Activated T-helper 1 cell treated with anti-CD3 and anti-CD28 coated beads, Interleukin-12 subunit alpha, Interleukin-12 subunit beta, Interleukin-2, Interleukin-4 antibody, amounts not matched to agents 30 ng/mL and 10 ng/mL and 1 ng/mL, durations not matched to agents 14 hours and 24 hours and 36 hours (primary cell): Measurements from ENCODE around the gene EXOC3. TPM values are rescaled to one million over a fixed set of nuclear protein-coding genes. Genes with fewer than 3 reads are reported as not detected.

Experiments used
- DNase-seq: peaks from one replicate; pipeline ENCODE4 v3.0.0; 2021; ENCODE audit warnings: low spot score
- H3K27ac Mint-ChIP-seq: one replicate; pipeline ENCODE4 v1.8.0; 2021; ENCODE audit warnings: mild to moderate bottlenecking, mixed read lengths
- H3K27me3 Mint-ChIP-seq: one replicate; pipeline ENCODE4 v1.8.0; 2022; ENCODE audit warnings: mild to moderate bottlenecking, moderate library complexity, mixed read lengths; ENCODE audit not compliant: insufficient read depth
- H3K36me3 Mint-ChIP-seq: one replicate; pipeline ENCODE4 v1.8.0; 2021; ENCODE audit warnings: low read depth, mixed read lengths
- H3K4me1 Mint-ChIP-seq: one replicate; pipeline ENCODE4 v1.8.0; 2021; ENCODE audit warnings: low read depth, mixed read lengths
- H3K4me3 Mint-ChIP-seq: one replicate; pipeline ENCODE4 v1.8.0; 2021; ENCODE audit warnings: mild to moderate bottlenecking, moderate library complexity, mixed read lengths
- H3K9me3 Mint-ChIP-seq: one replicate; pipeline ENCODE4 v1.8.0; 2021; ENCODE audit warnings: mixed read lengths
- intact Hi-C: fragments of 100-400 bp; cut with micrococcal nuclease; formaldehyde crosslinking; loops from one replicate; pipeline ENCODE4 v1.15.1; 2024
- total RNA-seq: library from RNA; stranded (reverse); gene quantifications from 2 replicates; pipeline ENCODE4 v1.2.3, GENCODE V29; 2022

The EXOC3 gene
- total RNA-seq, 1 donor from 2014 or later = 59.6 TPM

DNA sequence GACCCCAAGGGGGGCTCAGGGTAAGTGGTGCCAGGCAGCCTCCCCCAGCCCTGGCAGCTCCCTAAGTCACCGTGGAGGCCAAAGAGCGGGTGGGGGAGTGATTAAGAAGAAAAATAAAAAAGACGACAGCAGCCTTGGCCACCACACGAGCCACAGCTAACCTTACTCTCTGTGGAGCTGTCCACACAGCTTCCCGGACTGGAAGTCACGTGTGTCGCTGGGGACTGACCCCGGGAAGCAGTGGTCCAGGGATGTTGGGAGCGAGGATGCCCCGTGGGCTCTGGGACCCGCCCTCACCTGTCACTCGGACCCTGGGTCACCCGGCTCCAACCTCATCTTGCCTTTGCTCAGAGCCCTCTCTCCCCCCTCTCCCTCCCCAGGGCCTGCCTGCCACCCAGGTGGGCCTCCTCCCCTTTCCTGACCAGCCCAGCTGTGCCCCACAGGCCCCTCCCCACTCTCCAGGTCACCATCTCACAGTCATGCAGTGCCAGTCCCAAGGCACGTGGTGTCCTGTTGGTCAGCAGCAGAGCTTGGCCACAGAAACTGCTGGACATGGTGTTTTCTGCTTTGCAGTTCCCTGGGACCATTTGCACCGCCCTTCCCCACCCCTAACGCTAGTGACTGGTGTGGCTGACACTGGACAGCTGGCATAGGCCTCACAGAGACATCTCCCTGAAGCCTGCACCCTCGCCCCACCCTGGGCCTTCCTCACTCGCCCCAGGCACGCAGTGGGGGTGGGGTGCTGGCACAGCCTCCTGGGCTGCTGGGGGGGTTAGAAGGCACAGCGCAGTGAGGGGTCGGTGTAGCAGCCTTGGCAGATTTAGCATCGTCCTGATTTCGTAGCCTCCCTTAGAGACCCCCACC is 9.8 kb upstream of the EXOC3 start:
- DNase-seq = no peak
- H3K27me3 Mint-ChIP-seq = no peaks in the 10 kb centered on the region
- H3K36me3 Mint-ChIP-seq = peaks cover 2% of the 10 kb centered on the region
- no peak overlapping the region for H3K27ac Mint-ChIP-seq
- no peaks in the 10 kb centered on the region for H3K4me1 Mint-ChIP-seq
- intact Hi-C loops = loop anchor here (1.0 kb wide), 1 partner anchor 112 kb away; the partner anchor contains the start of gene AHRR
- no peak overlapping the region for H3K4me3 Mint-ChIP-seq
- H3K9me3 Mint-ChIP-seq = no peaks in the 10 kb centered on the region

DNA sequence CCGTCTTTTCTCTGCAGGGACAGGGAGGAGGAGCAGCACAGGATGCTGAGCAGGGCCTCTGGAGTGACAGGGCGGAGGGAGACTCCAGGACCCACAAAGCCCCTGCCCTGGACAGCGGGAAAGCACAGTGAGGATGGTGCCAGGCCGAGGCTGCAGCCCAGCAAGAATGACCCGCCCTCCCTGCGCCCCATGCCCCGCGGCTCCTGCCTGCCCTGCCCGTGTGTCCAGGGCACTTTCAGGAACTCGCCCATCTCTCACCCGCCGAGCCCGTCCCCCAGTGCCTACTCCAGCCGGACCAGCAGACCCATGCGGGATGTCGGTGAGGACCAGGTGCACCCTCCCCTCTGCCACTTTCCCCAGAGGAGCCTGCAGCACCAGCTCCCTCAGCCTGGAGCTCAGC is 9.1 kb upstream of the EXOC3 start:
- H3K4me1 Mint-ChIP-seq = no peaks in the 10 kb centered on the region
- no peak overlapping the region for H3K4me3 Mint-ChIP-seq
- no peaks in the 10 kb centered on the region for H3K27me3 Mint-ChIP-seq
- H3K27ac Mint-ChIP-seq = no peak overlapping the region
- intact Hi-C loops = no loop called here
- peaks cover 2% of the 10 kb centered on the region for H3K36me3 Mint-ChIP-seq
- H3K9me3 Mint-ChIP-seq = no peaks in the 10 kb centered on the region
- DNase-seq = no peak

DNA sequence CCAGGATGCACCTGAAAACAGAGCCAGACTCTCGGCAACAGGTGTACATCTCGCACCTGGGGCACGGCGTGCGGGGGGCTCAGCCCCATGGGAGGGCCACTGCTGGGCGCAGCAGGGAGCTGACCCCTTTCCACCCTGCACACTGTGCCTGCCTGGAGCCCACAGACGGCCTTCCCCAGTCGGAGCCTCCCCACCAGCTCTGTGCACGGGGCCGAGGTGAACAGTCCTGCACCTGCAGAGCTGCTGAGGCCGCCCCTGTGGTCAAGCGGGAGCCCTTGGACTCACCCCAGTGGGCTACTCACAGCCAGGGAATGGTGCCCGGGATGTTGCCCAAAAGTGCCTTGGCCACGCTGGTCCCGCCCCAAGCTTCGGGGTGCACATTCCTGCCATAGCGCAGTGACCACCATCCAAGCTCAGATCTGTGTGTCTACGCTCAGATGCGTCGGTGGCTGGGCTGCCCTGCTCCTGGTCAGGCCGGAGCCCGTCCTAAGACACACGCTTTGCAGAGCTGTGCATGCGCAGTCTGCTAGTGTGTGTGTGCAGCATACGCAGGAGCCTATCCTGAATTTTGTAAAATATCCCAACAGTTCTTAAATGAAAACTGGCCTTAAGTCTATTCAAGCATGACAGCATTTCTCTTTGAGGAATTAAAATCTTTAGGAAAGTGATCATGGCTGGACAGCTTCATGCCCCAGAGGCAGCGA is 8.4 kb upstream of the EXOC3 start:
- no peak for DNase-seq
- H3K4me1 Mint-ChIP-seq = no peaks in the 10 kb centered on the region
- H3K4me3 Mint-ChIP-seq = no peak overlapping the region
- no peaks in the 10 kb centered on the region for H3K9me3 Mint-ChIP-seq
- H3K36me3 Mint-ChIP-seq = no peaks in the 10 kb centered on the region
- no peaks in the 10 kb centered on the region for H3K27me3 Mint-ChIP-seq
- no peak overlapping the region for H3K27ac Mint-ChIP-seq
- intact Hi-C loops = no loop called here

DNA sequence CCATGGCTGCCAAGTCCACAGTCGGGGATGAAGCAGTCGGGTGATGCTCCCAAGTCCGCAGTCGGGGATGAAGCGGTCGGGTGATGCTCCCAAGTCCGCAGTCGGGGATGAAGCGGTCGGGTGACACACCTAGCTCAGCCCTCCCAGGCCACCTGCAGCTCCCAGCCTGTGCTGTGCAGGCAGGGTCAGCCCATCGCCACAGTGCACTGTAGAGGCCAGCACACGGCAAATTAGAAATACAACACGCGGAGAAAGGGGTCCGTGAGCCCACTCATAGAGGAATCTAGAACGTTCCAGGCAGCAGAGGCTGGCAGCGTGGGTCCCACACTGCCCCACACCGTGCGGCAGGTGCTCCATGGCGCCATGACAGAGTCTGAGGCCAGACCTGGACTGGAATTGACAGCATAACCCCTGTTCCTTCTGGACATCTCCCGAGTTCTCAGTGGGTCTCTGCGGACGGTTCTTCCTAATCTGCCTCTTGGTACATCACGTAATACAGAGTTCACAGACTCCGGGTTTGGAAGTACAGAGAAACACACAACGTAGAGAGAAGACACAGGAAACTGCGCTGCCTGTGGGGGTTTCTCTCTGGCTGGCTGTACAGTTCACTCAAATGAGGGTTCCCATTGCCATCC is 7.7 kb upstream of the EXOC3 start:
- Mint-ChIP-seq H3K27ac (no peak overlapping the region), H3K4me1 (no peaks in the 10 kb centered on the region), H3K9me3 (no peaks in the 10 kb centered on the region), H3K4me3 (no peak overlapping the region), H3K36me3 (no peaks in the 10 kb centered on the region), H3K27me3 (no peaks in the 10 kb centered on the region)
- intact Hi-C loops = no loop called here
- DNase-seq = no peak

DNA sequence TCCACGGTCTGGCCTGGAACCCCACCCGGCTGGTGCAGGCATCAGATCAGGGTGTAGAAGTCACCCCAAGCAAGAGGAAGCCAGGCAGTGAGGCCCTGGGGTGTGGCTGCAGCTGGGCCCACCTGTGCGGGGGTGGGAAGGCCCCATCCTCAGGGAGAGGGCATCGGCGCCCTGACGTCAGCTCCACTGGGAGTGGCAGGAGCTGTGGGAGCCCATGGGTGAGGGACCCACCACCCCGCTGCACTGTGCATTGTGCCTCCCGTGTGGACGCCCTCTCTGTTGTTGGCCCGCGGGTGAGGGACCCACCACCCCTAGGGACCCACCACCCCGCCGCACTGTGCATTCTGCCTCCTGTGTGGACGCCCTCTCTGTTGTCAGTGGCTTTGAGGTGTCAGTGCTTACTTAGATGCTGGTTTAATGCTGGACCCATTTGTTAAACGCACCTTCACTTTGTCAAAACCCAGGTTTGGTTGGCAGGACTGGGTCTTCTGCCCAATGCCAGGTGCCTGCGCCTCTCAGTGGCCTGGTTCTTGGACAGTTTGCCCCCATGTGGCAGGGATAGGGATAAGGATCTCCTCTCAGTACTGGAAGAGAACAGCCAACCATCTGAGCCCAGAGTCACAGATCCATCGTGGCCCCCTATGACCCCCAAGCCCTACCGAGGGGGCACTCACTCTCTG is 6.9 kb upstream of the EXOC3 start:
- intact Hi-C loops = no loop called here
- H3K4me3 Mint-ChIP-seq = no peak overlapping the region
- no peaks in the 10 kb centered on the region for H3K9me3 Mint-ChIP-seq
- H3K36me3 Mint-ChIP-seq = no peaks in the 10 kb centered on the region
- H3K4me1 Mint-ChIP-seq = no peaks in the 10 kb centered on the region
- H3K27ac Mint-ChIP-seq = no peak overlapping the region
- no peaks in the 10 kb centered on the region for H3K27me3 Mint-ChIP-seq
- DNase-seq = no peak

DNA sequence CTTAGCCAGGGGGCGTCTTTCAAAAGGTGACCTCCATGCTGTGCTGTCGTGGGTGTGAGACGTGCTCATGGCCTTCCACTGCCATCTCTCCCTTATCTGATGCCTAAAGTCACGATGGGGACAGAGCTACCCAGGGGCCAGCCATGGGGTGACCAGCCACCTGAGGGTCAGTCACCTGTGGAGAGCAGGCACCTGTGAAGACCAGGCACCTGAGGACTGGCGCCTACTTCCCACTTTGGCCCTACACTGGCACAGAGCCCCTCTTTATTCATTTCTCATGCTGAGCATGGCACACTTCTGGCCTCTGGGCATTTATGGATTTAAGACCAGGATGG is 6.4 kb upstream of the EXOC3 start:
- H3K4me1 Mint-ChIP-seq = no peaks in the 10 kb centered on the region
- H3K4me3 Mint-ChIP-seq = no peak overlapping the region
- no peaks in the 10 kb centered on the region for H3K27me3 Mint-ChIP-seq
- H3K9me3 Mint-ChIP-seq = no peaks in the 10 kb centered on the region
- intact Hi-C loops = no loop called here
- DNase-seq = no peak
- no peak overlapping the region for H3K27ac Mint-ChIP-seq
- H3K36me3 Mint-ChIP-seq = no peaks in the 10 kb centered on the region

DNA sequence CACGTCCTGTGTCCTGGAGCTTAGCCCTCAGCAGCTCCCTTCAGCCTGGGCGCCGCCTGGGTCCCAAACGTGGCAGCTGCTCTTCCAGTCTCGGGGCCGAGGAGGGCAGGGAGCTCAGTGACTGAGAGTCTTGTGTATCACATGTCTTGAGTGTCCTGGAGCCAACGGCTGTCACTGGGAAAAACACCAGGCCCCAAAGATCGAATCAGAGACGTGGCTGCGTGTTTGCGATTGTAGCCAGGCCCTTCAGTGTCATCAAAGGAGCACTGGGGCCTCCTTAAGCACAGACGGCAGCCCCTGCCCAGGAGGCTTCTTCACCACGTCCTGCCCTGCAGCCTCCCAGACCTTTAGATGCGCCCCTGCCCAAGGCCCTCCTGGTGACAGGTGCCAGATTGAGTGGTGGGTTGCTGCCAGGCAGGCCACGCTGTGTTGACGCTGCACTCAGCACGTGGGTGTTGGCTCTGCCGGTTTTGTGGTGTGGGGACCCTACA is 5.7 kb upstream of the EXOC3 start:
- intact Hi-C loops = no loop called here
- Mint-ChIP-seq H3K27me3 (no peaks in the 10 kb centered on the region), H3K9me3 (no peaks in the 10 kb centered on the region), H3K27ac (no peak overlapping the region), H3K36me3 (no peaks in the 10 kb centered on the region), H3K4me3 (no peak overlapping the region), H3K4me1 (no peaks in the 10 kb centered on the region)
- DNase-seq = no peak

DNA sequence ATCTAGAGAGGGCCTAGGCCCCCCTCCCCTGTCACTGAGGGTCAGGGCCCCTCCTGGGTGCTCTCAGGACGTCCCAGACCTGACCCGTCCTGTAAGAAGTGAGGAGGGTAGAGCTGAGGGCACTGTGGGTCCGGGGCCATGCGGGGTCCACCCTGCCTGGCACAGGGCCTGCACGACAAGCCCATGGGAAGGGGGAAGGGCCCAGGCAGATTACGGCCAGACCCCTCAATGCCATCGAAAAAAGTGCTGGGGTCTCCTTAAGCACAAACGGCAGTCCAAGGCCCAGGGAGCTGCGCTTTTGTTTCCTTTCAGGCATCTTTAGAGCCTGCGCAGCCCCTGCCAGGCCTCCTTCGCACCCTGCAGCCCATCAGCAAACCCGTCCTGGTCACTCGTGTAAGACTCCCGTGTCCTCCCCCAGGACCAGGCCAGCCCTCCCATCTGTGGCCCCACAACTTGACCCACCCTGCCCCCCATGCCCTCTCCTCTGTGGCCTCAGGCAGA is 4.4 kb upstream of the EXOC3 start:
- Mint-ChIP-seq H3K27ac (no peak overlapping the region), H3K9me3 (no peaks in the 10 kb centered on the region), H3K4me1 (no peaks in the 10 kb centered on the region), H3K27me3 (peaks cover 3% of the 10 kb centered on the region), H3K4me3 (no peak overlapping the region), H3K36me3 (peaks cover 3% of the 10 kb centered on the region)
- intact Hi-C loops = no loop called here
- no peak for DNase-seq

DNA sequence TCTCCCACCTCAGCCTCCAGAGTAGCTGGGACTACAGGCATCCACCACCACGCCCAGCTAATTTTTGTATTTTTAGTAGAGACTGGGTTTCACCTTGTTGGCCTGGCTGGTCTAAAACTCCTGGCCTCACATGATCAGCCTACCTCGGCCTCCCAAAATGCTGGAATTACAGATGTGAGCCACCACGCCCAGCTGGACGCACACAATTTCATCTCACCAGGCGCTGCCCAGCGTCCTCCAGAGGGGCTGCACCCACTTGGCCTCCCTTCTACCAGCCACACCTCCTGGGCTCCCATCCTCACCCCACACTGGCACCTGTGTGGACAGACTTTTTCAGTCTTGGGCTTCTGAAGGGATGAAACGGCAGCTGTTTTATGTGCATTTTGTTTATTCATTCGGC is 3.8 kb upstream of the EXOC3 start:
- Mint-ChIP-seq H3K27ac (no peak overlapping the region), H3K9me3 (no peaks in the 10 kb centered on the region), H3K27me3 (peaks cover 3% of the 10 kb centered on the region), H3K4me3 (no peak overlapping the region), H3K4me1 (peaks cover 2% of the 10 kb centered on the region), H3K36me3 (peaks cover 3% of the 10 kb centered on the region)
- intact Hi-C loops = no loop called here
- no peak for DNase-seq

DNA sequence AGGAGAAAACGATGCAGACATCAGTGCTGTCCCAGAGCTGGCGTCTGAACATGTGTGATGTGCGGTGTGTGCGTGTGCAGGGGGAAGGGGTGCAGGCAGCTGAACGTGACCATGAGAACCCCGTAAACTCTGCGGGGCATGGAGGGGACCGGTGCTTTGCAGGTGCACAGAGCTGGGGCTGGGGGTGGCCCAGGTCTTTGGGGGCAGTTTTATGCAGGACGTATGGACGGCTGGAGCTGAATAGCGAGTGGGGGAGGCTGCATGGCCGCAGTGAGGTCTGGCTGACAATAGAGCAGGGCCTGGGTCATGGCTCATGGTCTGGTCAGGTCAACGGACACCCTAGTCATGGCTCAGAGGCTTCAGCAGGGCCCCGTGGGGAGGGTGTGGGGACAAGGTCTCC is 3.3 kb upstream of the EXOC3 start:
- H3K27ac Mint-ChIP-seq = no peak overlapping the region
- H3K27me3 Mint-ChIP-seq = peaks cover 3% of the 10 kb centered on the region
- no peak for DNase-seq
- peaks cover 3% of the 10 kb centered on the region for H3K36me3 Mint-ChIP-seq
- H3K4me1 Mint-ChIP-seq = peaks cover 6% of the 10 kb centered on the region
- intact Hi-C loops = loop anchor here (5.0 to 10.0 kb wide), 3 partner anchors 107 to 222 kb away; partner anchors contain the start of genes CCDC127, CEP72 and SDHA
- no peaks in the 10 kb centered on the region for H3K9me3 Mint-ChIP-seq
- no peak overlapping the region for H3K4me3 Mint-ChIP-seq

DNA sequence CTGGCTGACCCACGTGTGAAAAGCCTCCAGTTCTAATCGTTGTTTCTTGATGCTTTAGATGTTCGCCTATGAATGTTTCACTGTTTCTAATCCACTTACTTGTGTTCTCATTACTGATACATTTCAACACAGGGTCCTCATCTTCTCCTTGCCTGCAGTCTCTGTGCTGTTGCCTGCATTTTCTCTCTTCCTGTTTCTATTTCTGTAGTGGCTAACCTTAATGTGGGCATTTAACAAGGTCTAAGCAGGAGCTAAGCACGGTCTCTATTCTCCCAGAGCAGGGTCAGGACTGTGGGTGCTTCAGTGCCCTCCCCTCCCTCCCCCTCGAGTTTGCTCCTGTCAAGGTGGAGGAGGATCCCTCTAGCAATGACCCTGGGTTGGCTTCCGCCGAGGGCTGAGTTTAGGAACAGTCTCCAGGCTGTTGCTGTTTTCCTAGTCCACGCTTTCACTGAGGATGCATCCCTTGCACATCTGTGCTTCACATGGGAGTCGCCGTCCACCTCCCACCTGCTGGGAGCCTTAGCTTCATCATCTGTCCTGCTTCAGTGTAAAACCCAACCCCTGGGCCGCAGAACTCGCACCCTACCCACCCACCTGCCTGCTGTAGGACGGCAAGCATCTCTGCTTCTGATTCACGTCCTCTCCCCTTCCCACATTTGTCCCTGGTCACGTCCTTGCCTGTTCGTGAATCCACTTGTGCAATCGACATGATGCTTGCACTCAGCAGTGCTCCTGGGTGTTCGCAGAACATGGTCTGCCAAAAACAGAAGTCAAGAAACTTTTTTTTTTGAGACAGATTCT is 2.4 kb upstream of the EXOC3 start:
- intact Hi-C loops = loop anchor here (5.0 to 10.0 kb wide), 3 partner anchors 108 to 223 kb away; partner anchors contain the start of genes CCDC127, CEP72 and SDHA
- Mint-ChIP-seq H3K36me3 (peaks cover 7% of the 10 kb centered on the region), H3K27ac (no peak overlapping the region), H3K27me3 (peaks cover 3% of the 10 kb centered on the region), H3K4me3 (peak overlapping the region; percentile 17), H3K4me1 (peaks cover 12% of the 10 kb centered on the region), H3K9me3 (no peaks in the 10 kb centered on the region)
- no peak for DNase-seq

DNA sequence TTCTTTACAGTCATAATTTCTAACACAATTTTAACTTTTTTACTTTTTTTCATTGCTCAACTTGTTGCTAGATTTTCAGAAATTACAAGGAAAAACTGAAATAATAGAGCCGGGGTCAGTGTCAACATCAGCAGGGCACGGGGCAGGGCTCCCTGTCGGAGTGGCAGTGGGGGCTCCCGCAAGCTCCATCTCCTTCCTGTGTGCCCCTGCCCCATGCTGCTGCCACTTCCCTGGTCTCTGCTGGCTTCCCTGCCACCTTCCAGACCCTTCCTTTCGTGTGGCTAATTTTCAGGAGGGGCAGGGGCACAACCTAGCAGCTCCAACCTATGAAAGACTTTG is 1.0 kb upstream of the EXOC3 start:
- no peak for DNase-seq
- H3K9me3 Mint-ChIP-seq = no peaks in the 10 kb centered on the region
- H3K4me3 Mint-ChIP-seq = peak overlapping the region; percentile 97
- peaks cover 14% of the 10 kb centered on the region for H3K36me3 Mint-ChIP-seq
- H3K27ac Mint-ChIP-seq = peak overlapping the region; percentile 96
- intact Hi-C loops = loop anchor here (2.0 to 10.0 kb wide), 5 partner anchors 17 to 225 kb away; partner anchors contain the start of genes CCDC127, CEP72, PDCD6 and SDHA
- H3K27me3 Mint-ChIP-seq = peaks cover 3% of the 10 kb centered on the region
- peaks cover 17% of the 10 kb centered on the region for H3K4me1 Mint-ChIP-seq
